ENCODE measurements around the gene KATNBL1.

The KATNBL1 gene

GRCh38 chr15:34114215-34114614 lies 95.7 kb downstream of the KATNBL1 start:
- no peak for DNase-seq

- no peak for DNase-seq
Measured at GRCh38 chr15:34111488-34111887, 98.4 kb downstream of the KATNBL1 start.

- DNase-seq = peak; percentile 43 to 58 (median 57)
Measured at GRCh38 chr15:34109797-34110663, 99.9 kb downstream of the KATNBL1 start.

GRCh38 chr15:34107315-34107714 lies 102.6 kb downstream of the KATNBL1 start:
- DNase-seq = no peak

- DNase-seq = no peak
Measured at GRCh38 chr15:34106423-34106822, 103.5 kb downstream of the KATNBL1 start.

- DNase-seq = no peak
Measured at GRCh38 chr15:34102175-34102925, 107.5 kb downstream of the KATNBL1 start.

- peak; percentile 98 to 100 (median 99) for DNase-seq
Measured at GRCh38 chr15:34101366-34102174, 108.3 kb downstream of the KATNBL1 start, which contains the start of the genes EMC7 and PGBD4. EMC7 (minus strand) TSS chr15:34101862; CDS start chr15:34101839, 23 bp downstream. PGBD4 (plus strand) TSS chr15:34102083; CDS start chr15:34102532, 449 bp downstream.

- DNase-seq = no peak
Measured at GRCh38 chr15:34099914-34100313, 110.0 kb downstream of the KATNBL1 start.

All from suppressor macrophage treated with lipopolysaccharide for 1 hour (primary cell).